Renal cortex interstitium (tissue), 11 donors: Measurements from ENCODE around the gene CC2D1A. TPM values are rescaled to one million over a fixed set of nuclear protein-coding genes. Genes with fewer than 3 reads are reported as not detected.
"Not testable (repeated sequence)": the region's sequence is repeated elsewhere in the genome, so short reads cannot be mapped to it uniquely, and the experiment has no call there.

ENCODE experiments used
- DNase-seq, 11 donors: peaks; one replicate each; pipeline ENCODE4 v3.0.0-alpha.2; 2013; ENCODE audit warnings: low read depth in 9 of 11, low spot score in 4 of 11; ENCODE audit errors: extremely low read depth in 1 of 11
- polyA plus RNA-seq, 3 donors: library from polyadenylated mRNA; unstranded; fragments of 120-200 nt; gene quantifications; one replicate each; pipeline ENCODE4 v1.2.1, GENCODE V29; 2013; ENCODE audit not compliant: insufficient read length in 3 of 3

CC2D1A gene
- polyA plus RNA-seq, 3 donors = 20.6 to 38.9 (median 29.1) TPM

GRCh38 chr19:13968383-13968935 lies 62.5 kb downstream of the CC2D1A start:
- no peak for DNase-seq

GRCh38 chr19:13968999-13969398 lies 63.0 kb downstream of the CC2D1A start:
- no peak for DNase-seq

DNA sequence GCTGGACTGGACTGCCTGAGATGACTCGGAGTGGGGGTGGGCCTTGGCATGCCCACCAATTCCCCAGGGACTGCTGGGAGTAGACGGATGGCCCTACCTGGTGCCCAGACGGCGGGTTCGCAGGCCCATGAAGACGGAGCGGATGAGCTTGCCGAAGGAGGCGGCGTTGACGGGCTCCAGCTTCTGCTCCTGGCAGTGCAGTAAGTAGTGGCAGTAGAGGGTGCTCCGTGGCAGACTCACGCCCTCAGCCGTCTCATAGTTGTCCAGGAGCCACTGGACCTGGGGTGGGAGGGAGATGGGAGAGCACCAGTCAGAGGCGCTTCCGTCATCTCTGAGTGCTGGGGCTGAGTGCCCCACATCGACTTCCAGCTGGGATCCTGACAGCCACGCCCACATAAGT lies 63.9 kb downstream of the CC2D1A start:
- no peak for DNase-seq

DNA sequence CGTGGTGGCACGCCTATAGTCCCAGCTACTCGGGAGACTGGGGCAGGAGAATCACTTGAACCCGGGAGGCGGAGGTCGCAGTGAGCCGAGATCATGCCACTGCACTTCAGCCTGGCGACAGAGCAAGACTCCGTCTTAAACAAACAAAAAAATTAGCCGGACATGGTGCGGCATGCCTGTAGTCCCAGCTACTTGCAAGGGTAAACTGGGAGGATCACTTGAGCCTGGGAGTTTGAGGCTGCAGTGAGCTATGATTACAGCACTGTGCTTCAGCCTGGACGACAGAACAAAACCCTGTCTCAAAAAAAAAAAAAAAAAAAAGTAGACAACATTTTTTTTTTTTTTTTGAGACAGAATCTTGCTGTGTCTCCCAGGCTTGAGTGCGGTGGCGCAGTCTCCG lies 65.9 kb downstream of the CC2D1A start:
- not testable (repeated sequence) for DNase-seq

- DNase-seq = no peak
These were observed 66.6 kb downstream of the CC2D1A start for GRCh38 chr19:13972368-13973155.

GRCh38 chr19:13973479-13973878 lies 67.5 kb downstream of the CC2D1A start:
- not testable (repeated sequence) for DNase-seq

DNA sequence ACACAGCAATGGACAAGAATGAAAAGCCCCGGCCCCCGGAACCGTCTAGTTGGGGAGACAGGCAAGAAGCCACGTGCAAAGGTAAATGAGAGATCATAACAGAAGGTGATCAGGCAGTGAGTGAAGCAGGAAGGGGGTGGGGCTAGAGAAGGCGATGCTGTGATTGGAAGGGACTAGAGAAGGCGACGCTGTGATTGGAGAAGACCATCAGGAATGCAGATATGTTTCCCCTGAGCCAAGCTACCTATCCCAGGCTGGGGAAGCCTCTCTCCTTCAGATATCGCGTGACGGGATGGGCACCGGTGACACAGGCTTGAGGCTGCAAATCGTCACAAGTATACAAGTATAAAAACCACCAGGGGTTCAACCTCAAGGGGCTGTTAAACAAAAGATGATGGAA lies 68.1 kb downstream of the CC2D1A start:
- DNase-seq = peak in 1 of 11 donors; percentile 72

DNA sequence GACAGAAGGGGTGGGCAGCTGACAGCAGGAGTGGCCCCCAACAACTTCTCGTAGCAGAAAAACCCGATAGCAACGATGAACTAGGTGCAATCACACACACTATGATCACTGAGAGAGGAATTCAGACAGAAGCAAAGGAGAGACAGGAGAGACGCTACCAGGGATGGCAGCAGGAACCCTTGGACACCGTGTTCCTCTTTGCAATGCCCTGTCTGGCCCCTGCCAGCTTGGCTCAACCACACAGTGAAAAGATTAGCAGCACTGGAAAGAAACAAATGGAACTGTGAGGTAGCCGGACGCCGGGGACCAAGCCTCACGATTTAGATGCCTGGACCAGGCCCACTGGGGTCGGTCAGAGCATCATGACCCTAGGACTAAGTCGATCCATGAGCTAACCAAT lies 69.9 kb downstream of the CC2D1A start:
- no peak for DNase-seq

GRCh38 chr19:13976446-13976845 lies 70.4 kb downstream of the CC2D1A start:
- DNase-seq = no peak

DNA sequence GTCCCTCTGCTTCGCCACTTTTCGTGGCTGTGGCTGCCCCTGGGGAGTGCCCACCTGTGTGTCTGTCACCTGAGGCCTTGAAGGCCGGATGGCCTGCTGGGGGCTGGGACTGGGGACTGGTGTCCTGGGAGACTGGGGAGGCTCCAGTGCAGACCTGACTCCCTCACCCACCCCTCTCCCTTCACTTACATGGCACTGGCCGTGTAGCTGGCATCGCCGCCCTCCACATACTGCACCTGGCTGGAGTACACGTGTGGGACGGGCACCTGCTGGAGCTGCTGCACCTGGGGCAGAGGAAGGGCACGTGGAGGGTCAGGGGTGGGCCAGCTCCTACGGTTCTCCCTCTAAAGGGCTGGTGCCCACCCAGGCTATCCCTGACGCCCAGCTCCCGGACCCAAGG lies 71.8 kb downstream of the CC2D1A start:
- no peak for DNase-seq

GRCh38 chr19:13978351-13979243 lies 72.6 kb downstream of the CC2D1A start:
- DNase-seq = peak in 7 of 11 donors; percentile 72 to 84 (median 74)

DNA sequence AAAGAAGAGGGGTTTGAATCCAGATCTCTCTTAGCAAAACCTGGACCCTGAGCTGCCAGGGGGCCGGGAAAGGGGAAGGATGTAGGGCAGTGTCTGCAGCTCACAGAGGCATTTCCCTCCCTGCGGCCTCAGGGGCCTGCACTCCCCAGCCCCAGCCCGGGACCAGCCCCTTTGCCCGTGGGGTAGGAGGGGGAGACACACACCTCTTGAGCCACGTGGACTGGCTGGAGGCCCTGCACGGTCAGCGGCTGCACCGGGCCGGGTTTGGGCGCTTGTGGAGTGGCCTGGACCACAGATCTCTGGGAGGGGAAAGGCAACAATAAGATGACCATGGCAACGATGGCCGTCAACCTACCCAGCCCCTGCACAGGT lies 73.2 kb downstream of the CC2D1A start:
- DNase-seq = no peak

GRCh38 chr19:13979686-13980085 lies 73.7 kb downstream of the CC2D1A start:
- DNase-seq = no peak

DNA sequence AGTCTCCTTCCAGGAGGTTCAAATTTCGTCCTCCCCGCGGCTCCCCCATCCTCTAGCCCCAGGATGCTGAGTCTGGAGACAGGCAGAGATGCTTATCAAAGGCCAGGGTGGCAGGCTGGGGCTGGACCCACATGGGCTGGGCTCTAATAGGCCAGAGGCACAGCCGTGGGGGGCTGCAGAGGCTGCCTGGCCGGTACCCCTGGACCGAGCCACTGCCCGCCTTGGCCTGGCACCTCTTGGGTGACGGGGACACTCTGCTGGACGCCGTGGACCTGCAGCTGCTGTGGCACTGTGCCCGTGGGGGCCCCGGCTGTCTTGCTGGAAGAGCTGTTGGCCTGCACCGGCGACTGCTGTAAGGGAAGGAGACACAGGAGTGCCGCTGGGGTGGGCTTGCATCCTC lies 74.3 kb downstream of the CC2D1A start:
- DNase-seq = no peak

Other genes with a start within 250 kb of the CC2D1A start
- gene MRI1, start 141.7 kb upstream of the CC2D1A start, polyA plus RNA-seq = 10 to 100 TPM; 21.7 to 42.0 (median 29.6) TPM
- gene C19orf53, start 131.7 kb upstream of the CC2D1A start, polyA plus RNA-seq = 100 to 1,000 TPM; 101 to 128 (median 117) TPM
- 10 to 100 TPM in 1 of 3 donors, 1 to 10 TPM in 2; 6.6 to 11.1 (median 9.8) TPM for gene ZSWIM4, start 110.8 kb upstream of the CC2D1A start, polyA plus RNA-seq
- 1 to 10 TPM in 2 of 3 donors, under 1 TPM in 1; 0.79 to 1.8 (median 1.3) TPM for gene NANOS3, start 29.1 kb upstream of the CC2D1A start, polyA plus RNA-seq
- gene BRME1, start 84 bp upstream of the CC2D1A start, polyA plus RNA-seq = 1 to 10 TPM; 4.3 to 7.3 (median 7.2) TPM
- gene PODNL1, start 32.2 kb downstream of the CC2D1A start, polyA plus RNA-seq = 1 to 10 TPM; 1.2 to 1.5 (median 1.2) TPM
- gene DCAF15, start 46.3 kb downstream of the CC2D1A start, polyA plus RNA-seq = 10 to 100 TPM; 25.7 to 37.5 (median 35.7) TPM
- 10 to 100 TPM in 2 of 3 donors, 1 to 10 TPM in 1; 9.1 to 17.7 (median 14.8) TPM for gene RFX1, start 100.1 kb downstream of the CC2D1A start, polyA plus RNA-seq
- gene RLN3, start 121.9 kb downstream of the CC2D1A start, polyA plus RNA-seq = not detected
- gene IL27RA, start 125.6 kb downstream of the CC2D1A start, polyA plus RNA-seq = 1 to 10 TPM; 4.6 to 7.3 (median 6.4) TPM
- 10 to 100 TPM; 16.3 to 31.4 (median 20.1) TPM for gene PALM3, start 155.9 kb downstream of the CC2D1A start, polyA plus RNA-seq
- gene MISP3, start 166.6 kb downstream of the CC2D1A start, polyA plus RNA-seq = 1 to 10 TPM; 5.1 to 8.4 (median 7.6) TPM
- under 1 TPM in 1 of 3 donors, not detected in 2; 0.11 TPM for gene C19orf67, start 179.6 kb downstream of the CC2D1A start, polyA plus RNA-seq
- 10 to 100 TPM; 28.2 to 62.2 (median 45.2) TPM for gene SAMD1, start 184.6 kb downstream of the CC2D1A start, polyA plus RNA-seq
- 100 to 1,000 TPM in 1 of 3 donors, 10 to 100 TPM in 2; 90.2 to 104 (median 92.6) TPM for gene PRKACA, start 211.6 kb downstream of the CC2D1A start, polyA plus RNA-seq
- 10 to 100 TPM; 15.5 to 23.0 (median 20.0) TPM for gene ASF1B, start 230.4 kb downstream of the CC2D1A start, polyA plus RNA-seq